ENCODE results near the gene ORM1. TPM values are rescaled to one million over a fixed set of nuclear protein-coding genes. Genes with fewer than 3 reads are reported as not detected.

Gene ORM1
- total RNA-seq, 1 experiment from 2014 or later: not detected

GRCh38 chr9:114275246-114276004 lies 47.5 kb upstream of the ORM1 start:
- H3K36me3 ChIP-seq (ENCODE audit: low read depth, low read length): no peaks in the 10 kb centered on the region
- H2AFZ ChIP-seq (ENCODE audit: low read length): no peak overlapping the region
- no peak for ATAC-seq
- CTCF ChIA-PET: no interaction called here
- TF ChIP-seq EZH2 (IDR thresholded peaks at IDR 0.05; ENCODE audit: low read length, unreplicated experiment) (no peak), CTCF (conservative IDR thresholded peaks at IDR 0.05; ENCODE audit: low read depth, low read length) (no peak), EZH2phosphoT487 (IDR thresholded peaks at IDR 0.05; ENCODE audit: borderline replicate concordance, low read length) (no peak)
- H3K27ac ChIP-seq (ENCODE audit: low read length): no peak overlapping the region
- H4K20me1 ChIP-seq (ENCODE audit: low read length): no peaks in the 10 kb centered on the region
- H3K4me1 ChIP-seq (ENCODE audit: insufficient read depth, low read length): peaks cover 34% of the 10 kb centered on the region
- H3F3A ChIP-seq (ENCODE audit: low read length, unreplicated experiment): no peaks in the 10 kb centered on the region
- peak; percentile 31 for DNase-seq
- intact Hi-C loops (cut with micrococcal nuclease): loop anchor here (5.0 kb wide), 1 partner anchor 168 kb away; no protein-coding TSS in a partner anchor
- no peaks in the 10 kb centered on the region for H3K9me3 ChIP-seq (ENCODE audit: low read length)
- H3K4me3 ChIP-seq (ENCODE audit: low read length): no peak overlapping the region
- POLR2A ChIA-PET (ENCODE audit: unreplicated experiment): no interaction called here
- H3K4me2 ChIP-seq (ENCODE audit: low read length): no peak overlapping the region
- H3K9ac ChIP-seq (ENCODE audit: low read length): no peak overlapping the region
- H3K79me2 ChIP-seq (ENCODE audit: low read length): no peaks in the 10 kb centered on the region
- no TSS peak for BruUV-seq (replicated peaks)
- H3K9me2 ChIP-seq (replicated peaks; ENCODE audit: low read length): no peaks in the 10 kb centered on the region
- no peaks in the 10 kb centered on the region for H3K27me3 ChIP-seq (ENCODE audit: low read length)

- CTCF ChIA-PET: no interaction called here
- H3K9ac ChIP-seq (ENCODE audit: low read length): peak overlapping the region; percentile 31; the same call in 1 of the 2 replicates
These were observed 45.7 kb upstream of the ORM1 start for GRCh38 chr9:114276908-114277821.

More at GRCh38 chr9:114276908-114277821, 45.7 kb upstream of the ORM1 start:
- Histone ChIP-seq H3F3A (ENCODE audit: low read length, unreplicated experiment) (no peaks in the 10 kb centered on the region), H3K4me2 (ENCODE audit: low read length) (peak overlapping the region; percentile 49), H3K4me1 (ENCODE audit: insufficient read depth, low read length) (peaks cover 34% of the 10 kb centered on the region), H3K27ac (ENCODE audit: low read length) (peak overlapping the region; percentile 87), H4K20me1 (ENCODE audit: low read length) (no peaks in the 10 kb centered on the region), H3K27me3 (ENCODE audit: low read length) (no peaks in the 10 kb centered on the region), H2AFZ (ENCODE audit: low read length) (no peak overlapping the region; the same call in 1 of the 2 replicates), H3K36me3 (ENCODE audit: low read depth, low read length) (no peaks in the 10 kb centered on the region), H3K9me3 (ENCODE audit: low read length) (no peaks in the 10 kb centered on the region), H3K9me2 (replicated peaks; ENCODE audit: low read length) (no peaks in the 10 kb centered on the region), H3K4me3 (ENCODE audit: low read length) (no peak overlapping the region), H3K79me2 (ENCODE audit: low read length) (no peaks in the 10 kb centered on the region)
- POLR2A ChIA-PET (ENCODE audit: unreplicated experiment): no interaction called here
- intact Hi-C loops (cut with micrococcal nuclease): loop anchor here (5.0 kb wide), 1 partner anchor 170 kb away; no protein-coding TSS in a partner anchor
- ATAC-seq (peak; percentile 75), DNase-seq (peak; percentile 86)
- BruUV-seq (replicated peaks): no TSS peak
- TF ChIP-seq EZH2phosphoT487 (IDR thresholded peaks at IDR 0.05; ENCODE audit: borderline replicate concordance, low read length) (no peak), EZH2 (IDR thresholded peaks at IDR 0.05; ENCODE audit: low read length, unreplicated experiment) (no peak), CTCF (conservative IDR thresholded peaks at IDR 0.05; ENCODE audit: low read depth, low read length) (no peak)
